GM21576 (cell line): ENCODE data around the gene PTPN13.

Experiments
- ATAC-seq: cut with Tn5 transposase; IDR thresholded peaks from one replicate; pipeline ENCODE4 v1.9.1; 2021; ENCODE audit warnings: mild to moderate bottlenecking, moderate library complexity; ENCODE audit not compliant: unreplicated experiment

The PTPN13 gene

GRCh38 chr4:86815653-86816052 is 221.5 kb downstream of the PTPN13 start:
- no peak for ATAC-seq

GRCh38 chr4:86816501-86817273 is 222.6 kb downstream of the PTPN13 start:
- no peak for ATAC-seq

GRCh38 chr4:86818211-86818610 is 224.1 kb downstream of the PTPN13 start:
- ATAC-seq = no peak

GRCh38 chr4:86818841-86819240 is 224.7 kb downstream of the PTPN13 start:
- ATAC-seq = no peak

- ATAC-seq = no peak
Observed at GRCh38 chr4:86819561-86819960, 225.4 kb downstream of the PTPN13 start.

GRCh38 chr4:86821151-86821550 is 227.0 kb downstream of the PTPN13 start:
- no peak for ATAC-seq

- ATAC-seq = no peak
Observed at GRCh38 chr4:86822136-86822535, 228.0 kb downstream of the PTPN13 start.

- no peak for ATAC-seq
Observed at GRCh38 chr4:86825511-86825910, 231.4 kb downstream of the PTPN13 start.

- ATAC-seq = no peak
Observed at GRCh38 chr4:86831262-86832130, 237.4 kb downstream of the PTPN13 start.

GRCh38 chr4:86833615-86834014 is 239.5 kb downstream of the PTPN13 start:
- no peak for ATAC-seq

- ATAC-seq = no peak
Observed at GRCh38 chr4:86834901-86835300, 240.8 kb downstream of the PTPN13 start.

GRCh38 chr4:86835677-86836076 is 241.6 kb downstream of the PTPN13 start:
- ATAC-seq = no peak

GRCh38 chr4:86837691-86838503 is 243.8 kb downstream of the PTPN13 start:
- no peak for ATAC-seq

GRCh38 chr4:86840858-86841257 is 246.7 kb downstream of the PTPN13 start:
- ATAC-seq = no peak

GRCh38 chr4:86841309-86841708 is 247.2 kb downstream of the PTPN13 start:
- ATAC-seq = no peak

- ATAC-seq = no peak
Observed at GRCh38 chr4:86845593-86845992, 251.5 kb downstream of the PTPN13 start.

- ATAC-seq = no peak
Observed at GRCh38 chr4:86846921-86847320, 252.8 kb downstream of the PTPN13 start.

- no peak for ATAC-seq
Observed at GRCh38 chr4:86847571-86847970, 253.5 kb downstream of the PTPN13 start.

GRCh38 chr4:86848136-86848535 is 254.0 kb downstream of the PTPN13 start:
- no peak for ATAC-seq

- ATAC-seq = no peak
Observed at GRCh38 chr4:86848732-86849619, 254.9 kb downstream of the PTPN13 start, which contains the start of gene SLC10A6. SLC10A6 (minus strand) TSS chr4:86849384; CDS start chr4:86849115, 269 bp downstream.
